UCSD-AML1 (cell line): ENCODE measurements around the gene CACNB2.

Experiments used
- DNase-seq: peaks from one replicate; lab custom pipeline; 2025; ENCODE audit not compliant: unreplicated experiment; lab: John Stamatoyannopoulos, UW

Gene CACNB2

DNA sequence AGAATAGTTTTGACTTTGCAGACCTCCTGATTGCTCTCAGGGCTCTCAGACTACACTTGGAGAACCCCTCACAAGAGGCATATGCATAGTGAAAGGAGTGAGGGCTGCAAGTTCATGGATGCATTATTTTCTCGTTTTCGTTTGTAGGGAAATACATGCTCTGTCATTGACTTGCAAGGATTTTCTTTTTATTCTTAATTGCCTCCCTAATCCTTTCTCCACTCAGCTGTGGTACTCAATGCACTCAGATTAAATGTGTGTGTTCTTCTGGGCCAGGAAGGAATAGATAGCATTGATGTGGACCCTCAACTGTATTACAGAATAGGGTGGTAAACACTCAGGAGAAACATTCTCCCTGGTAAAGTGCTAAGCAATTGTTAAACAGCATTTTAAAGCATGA is 188.7 kb downstream of the CACNB2 start:
- DNase-seq = no peak

DNA sequence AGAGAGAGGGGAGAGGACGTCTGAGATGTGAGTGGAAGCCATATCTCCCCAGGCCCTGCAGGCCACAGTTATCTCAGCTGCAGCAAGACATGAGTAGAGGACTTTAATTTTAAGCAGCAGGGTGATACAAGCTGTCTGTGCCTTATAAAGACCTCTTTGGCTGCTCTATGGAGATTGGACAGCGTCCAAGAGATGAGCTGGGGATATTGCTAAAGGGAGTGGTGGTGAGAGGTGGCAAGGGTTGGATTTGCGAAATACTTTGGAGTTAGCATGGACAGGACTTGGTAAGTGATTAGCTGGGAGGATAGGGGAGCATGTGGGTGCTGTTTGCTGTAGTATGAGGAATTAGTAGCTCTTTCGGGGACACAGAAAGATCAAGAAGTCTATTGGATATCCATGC is 191.8 kb downstream of the CACNB2 start:
- DNase-seq = no peak

DNA sequence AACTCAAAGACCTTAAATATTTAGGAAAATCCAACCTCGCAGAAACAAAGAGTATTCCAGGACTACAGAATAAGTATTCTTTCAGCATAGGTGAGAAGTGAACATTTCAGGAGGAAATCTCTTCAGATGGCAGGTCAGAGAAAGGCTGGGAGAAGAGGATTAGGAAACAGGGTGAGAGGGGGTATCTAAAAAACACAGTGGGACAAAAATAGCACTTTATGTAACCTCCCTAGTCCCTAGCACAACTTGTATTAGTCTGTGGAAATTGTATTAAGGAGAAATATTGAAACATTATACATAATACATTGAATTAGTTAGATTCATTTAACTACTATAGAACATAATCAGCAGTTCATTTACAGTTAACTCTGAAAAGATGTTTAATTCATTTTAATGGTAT is 192.3 kb downstream of the CACNB2 start:
- no peak for DNase-seq

DNA sequence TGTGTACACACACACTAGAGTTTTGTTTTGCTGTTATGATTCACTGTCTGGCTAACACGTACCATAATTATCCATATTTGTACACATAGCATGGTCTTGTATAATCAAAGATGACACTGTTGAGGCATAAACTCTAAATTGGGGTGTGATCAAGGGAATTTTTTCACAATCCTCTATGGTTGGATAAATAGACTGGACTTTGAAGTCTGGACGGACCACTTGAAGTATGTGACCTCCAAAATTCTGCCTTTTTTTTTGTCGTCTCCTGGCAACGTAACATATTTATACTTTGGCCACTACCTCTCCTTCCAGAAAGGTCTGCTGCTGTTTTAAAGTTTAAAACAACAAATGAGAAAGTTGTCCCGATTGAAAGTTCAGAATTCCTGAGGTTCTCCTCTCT is 193.4 kb downstream of the CACNB2 start:
- DNase-seq = no peak

DNA sequence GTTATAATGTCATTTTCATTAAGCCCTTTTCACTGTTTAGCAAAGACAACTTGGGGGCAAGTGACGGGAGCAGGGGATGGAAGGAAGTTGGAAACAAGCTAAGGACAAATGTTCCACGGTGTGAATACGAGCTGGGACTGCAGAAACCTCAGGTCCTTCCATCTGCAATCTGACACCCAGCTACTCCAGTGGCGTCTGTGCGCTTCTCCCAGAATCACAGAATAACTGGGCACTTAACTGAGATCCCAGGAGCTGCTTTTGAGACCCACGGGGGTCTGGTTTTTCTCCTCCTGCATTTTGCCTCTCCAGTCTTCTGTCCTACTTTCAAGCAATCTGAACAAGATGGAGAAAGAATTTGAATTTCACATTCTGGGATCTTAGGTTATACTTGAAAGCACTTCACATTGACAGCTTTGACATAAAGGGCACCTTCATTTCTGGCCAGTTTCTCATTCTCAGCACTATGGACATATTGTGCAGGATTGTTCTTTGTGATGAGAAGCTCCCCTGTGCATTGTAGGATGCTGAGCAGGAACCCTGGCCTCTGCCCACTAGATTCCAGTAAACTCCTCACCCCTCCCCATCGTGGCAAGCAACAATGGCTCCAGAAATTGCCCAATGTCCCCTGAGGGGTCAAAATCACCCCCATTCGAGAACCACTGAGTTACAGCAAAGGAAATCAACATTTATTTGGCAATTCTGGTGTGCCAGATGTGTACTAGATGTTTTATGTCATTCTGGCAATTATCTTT is 194.1 kb downstream of the CACNB2 start:
- DNase-seq = no peak

DNA sequence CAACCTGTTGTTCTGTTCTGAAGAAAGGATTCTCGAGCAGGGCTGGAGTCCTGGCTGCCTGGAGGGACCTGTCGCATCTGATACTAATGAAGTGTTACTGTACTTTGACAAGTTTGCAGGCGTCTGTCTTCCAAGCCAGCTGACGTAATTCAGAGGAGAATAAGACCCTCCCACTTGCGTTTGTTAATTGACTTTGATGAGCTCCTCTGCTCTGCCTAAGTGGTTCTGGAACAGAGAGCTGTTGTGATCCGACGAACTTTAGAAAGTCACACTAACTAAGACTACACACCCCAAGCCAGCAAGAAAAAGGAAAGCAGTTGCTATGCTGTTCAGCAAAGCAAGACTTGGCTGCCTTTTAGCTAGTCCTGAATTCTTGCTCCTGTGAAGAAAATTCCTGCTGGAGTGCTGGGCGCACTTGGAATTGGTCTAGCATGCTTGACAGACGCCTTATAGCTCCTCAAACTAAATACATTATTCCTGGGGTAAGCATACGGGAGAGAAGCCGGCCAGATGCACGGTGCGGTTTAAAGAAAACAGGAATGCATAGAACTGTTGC is 200.3 kb downstream of the CACNB2 start:
- DNase-seq = no peak

DNA sequence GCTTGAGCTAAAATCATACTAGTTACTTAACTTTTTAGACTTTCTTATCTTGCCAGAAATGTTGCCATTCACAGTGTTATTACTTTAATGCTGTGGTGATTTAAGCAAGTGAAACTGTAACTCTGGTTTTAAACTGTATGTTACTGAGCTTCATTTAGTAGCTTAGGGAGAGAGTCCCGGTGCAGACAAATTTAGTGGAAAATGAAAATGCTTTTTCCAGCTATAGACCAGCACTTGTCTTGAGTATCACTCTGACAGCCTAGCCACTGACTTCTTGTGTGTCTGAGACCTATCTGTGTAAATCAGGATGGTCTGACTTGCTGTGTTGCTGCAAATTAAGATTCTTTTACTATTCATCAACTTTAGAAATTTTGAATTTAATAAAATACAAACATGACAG is 200.8 kb downstream of the CACNB2 start:
- DNase-seq = no peak

DNA sequence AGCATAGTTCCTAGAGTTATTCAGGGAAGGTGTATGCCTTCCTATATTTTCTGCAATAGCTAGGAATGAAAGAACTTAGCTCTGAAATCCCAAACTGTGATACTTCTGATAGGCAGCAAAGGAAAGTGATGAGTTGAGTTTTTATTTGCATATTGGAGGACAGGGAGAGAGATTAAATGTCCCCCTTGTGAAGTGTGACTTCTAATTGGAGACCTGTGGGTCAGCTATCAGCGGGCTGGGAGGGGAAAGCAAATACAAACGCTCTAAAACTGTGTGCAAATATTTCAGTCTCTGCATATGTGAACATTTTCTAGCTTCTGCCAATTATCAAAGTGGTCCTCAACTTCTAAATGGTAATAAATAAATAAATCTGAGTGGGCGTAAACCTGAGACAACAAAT is 203.3 kb downstream of the CACNB2 start:
- no peak for DNase-seq

DNA sequence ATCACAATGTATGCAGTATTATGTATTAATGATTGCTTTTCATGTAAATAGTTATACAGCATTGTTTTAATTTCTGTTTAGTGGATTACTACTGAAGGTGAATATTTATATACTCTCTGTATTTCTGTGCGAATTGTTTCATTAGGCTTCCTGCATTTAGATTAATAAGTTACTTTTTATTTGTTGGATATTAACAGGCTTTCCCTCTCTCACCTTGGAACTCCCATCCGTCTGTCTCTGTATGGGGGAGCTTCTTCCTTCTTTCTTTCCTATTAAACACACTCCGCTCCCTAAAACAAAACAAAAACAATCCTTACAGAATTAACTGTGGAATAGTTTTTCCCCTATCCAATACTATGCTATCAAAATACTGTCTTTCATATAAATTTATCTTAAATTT is 205.1 kb downstream of the CACNB2 start:
- DNase-seq = no peak

DNA sequence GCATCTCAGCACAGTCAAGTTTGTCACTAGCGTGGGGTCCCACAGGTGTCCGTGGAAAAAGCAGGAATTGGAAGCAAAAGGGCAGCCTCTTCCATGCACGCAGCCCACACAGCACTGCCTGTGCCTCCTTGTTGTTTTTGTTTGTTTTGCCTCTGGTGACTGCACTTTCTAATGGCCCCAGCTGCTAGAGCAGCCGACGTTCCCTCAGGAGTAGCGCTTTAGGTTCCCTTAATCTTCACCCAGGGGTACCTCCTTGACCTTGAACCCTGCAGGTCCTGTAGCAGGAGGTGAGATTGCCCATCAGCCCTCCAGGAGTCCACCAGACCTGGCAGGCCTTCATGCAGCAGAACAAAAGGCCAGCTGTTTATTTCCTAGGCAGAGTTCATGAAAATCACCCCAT is 210.1 kb downstream of the CACNB2 start:
- DNase-seq = no peak

DNA sequence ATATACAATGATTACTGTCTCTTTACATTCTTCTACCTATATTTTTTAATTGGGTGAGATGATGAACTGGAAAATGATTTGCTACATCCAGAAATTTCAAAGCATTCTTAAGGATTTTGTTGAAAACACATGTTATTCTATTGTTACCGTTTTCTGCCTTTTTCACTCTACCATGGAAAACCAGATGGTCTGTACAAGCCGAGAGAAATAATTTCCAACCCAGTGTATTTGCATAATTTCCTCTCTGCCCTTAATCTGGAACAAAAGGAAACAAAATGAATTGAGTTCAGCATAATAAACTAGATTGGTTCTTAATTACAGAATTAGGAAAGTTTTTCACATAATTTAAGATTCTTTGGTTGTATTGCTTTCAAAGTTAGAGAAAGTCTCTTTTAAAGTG is 211.2 kb downstream of the CACNB2 start:
- DNase-seq = no peak

DNA sequence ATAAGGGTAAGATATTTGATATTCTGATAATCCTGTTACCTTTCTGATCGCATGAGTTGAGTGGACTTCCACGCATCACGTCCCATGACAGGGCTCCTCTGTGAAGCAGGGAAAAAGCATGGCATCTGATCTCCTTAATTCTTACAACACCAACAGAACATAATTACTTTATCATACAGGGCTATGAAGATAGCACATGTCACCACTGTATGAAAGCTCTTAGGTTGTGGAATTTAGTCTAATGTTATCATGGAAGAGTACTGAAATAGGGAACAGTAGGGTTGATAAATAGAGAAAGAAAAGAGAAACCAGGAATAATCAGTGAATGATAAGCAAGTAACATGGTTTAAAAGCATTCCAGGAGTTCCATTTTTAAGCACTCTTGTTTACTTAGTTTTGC is 212.0 kb downstream of the CACNB2 start:
- no peak for DNase-seq

DNA sequence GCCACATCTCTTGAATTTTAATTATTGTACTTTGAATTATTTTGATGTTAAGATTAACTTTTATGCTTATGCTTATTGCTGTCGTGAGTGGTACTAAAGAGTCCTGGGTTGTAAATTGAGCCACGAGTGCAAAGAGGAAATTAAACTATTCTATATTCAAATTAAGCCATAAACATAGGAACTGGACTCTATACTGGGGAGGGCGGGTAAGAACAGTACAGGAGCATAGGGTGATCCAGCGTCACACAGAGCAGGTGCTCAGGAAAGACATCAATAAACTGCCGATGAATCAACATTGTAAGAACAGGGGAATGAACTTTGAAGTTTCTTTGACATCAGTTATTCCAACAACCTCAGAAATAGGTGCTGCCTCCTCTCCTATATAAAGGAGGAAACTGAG is 219.6 kb downstream of the CACNB2 start:
- DNase-seq = no peak

DNA sequence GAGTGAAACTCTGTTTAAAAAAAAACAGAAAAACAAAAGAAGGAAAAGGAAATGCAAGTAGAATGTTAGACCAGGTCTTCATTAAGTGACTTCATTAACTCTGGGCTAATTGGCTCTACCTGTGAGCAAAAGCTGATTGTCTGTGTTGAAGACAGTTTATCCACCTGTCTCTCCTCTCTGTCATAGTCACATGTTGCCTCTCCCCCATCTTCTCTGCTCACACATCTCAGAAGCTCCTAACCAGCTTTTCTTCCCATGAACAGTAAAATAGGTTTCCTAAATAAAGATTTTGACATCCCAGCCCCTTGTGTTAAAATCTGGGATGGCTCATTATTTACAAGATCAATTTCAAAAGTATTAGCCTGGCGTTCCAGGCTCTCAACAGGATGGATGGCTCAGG is 222.7 kb downstream of the CACNB2 start:
- DNase-seq = no peak

DNA sequence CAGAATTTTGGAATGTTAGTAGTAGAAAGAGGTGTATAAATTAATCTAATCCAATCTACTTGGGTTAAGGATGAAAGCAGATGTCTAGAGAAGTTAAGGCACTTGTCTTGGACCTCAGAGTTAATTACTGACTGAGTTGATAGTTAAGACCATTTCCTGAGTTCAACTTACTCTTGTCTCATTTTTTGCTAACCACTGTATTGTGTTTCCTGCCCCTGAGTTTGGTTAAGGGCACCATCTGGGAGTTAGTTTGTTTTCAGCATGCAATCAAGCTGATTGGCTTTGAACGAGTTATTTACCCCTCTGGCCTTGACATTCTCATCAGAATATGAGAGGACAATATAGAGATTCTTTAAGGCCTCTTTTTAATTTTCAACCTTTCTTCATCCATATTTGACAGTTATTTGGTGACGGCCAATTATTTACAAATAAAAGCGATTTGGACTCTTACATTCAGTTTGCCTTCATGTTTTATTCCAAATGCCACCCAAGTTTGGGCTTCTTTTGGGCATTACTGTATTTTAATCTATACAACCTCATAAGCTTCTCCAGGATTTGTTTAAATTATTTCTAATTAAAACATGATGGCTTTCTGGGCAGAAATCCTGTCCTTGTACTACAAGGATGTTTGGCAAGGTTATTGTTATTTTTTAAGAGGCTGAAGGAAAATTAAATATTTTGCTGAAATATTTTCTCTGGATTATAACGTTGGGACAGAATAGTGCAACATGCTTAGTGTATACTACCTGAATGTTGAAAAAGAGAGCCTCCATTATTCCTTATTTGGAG is 225.0 kb downstream of the CACNB2 start:
- no peak for DNase-seq

DNA sequence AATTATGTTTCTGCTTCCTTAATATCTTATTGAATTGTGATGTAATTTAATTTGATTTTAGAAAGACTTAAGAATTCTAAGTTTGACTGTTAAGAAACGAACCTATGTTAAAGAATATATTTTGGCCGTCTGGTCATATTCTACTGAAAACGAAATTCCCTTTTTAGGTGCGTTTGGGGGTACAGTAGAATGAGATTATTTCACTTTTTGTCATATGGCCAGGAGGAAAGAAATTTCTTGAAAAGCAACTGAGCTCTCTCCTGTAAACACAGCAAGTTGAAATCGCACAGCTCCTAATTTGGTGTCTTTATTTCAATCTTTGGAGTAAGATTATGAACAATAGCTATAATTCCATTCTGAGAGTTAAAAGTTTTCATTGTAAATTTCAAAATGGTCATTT is 227.6 kb downstream of the CACNB2 start:
- DNase-seq = no peak

DNA sequence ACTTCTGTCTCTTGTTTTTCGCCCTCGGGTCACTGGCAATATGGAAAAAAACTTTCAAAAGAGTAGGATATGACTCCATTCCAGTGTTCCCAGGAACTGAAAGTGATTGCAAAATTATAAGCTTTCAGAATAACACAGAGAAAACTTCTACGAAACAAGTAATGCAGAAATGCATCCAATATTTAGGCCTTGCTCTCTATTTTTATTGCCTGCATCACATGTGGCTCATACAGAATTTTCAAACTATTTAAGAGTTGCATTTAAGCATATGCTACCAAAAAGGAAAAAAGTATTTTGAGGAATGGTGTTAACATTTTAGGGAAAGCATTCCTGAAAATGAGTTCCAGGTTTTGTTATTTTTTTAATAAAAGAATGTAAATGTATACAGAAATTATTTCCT is 228.0 kb downstream of the CACNB2 start:
- no peak for DNase-seq

DNA sequence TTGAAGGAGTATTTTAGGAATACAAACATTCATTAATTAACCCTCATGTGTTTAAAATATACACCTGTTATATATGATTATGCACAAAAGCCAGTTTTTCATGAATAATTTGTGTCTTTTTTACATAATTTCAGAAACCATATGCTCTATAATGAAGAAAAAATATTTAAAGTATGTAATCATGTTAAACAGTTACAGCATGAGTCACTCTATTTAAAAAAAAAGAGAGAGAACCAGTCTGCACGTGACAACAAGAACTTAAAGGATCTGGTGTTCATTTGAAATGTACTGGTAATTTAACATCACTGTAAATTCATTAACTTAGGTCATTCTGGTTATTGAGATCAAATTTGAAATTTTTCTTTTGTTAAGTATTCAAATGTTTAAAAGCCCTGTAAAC is 228.5 kb downstream of the CACNB2 start:
- DNase-seq = no peak

DNA sequence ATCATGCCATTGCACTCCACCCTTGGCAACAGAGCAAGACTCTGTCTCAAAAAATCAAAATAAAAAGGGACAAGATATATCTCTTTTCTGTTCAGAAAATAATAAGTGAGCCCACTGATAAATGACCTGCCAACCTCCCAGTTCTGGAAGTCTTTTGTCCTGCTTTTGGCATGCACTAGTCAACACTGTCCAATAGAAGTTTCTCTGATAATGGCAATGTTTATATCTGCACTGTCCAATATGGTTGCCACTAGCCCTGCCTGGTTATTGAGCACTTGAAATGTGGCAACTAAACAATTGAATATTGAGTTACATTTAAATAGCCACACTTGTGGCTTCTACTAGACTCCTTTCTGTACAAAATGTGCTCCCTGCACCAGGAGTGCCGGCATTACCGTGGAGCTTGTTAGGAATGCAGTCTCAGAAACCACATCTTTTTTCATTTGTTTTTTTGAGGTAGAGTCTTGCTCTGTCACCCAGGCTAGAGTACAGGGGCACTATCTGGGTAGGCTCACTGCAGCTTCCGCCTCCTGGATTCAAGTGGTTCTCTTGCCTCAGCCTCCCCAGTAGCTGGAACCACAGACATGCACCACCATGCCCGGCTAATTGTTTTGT is 229.7 kb downstream of the CACNB2 start:
- no peak for DNase-seq

DNA sequence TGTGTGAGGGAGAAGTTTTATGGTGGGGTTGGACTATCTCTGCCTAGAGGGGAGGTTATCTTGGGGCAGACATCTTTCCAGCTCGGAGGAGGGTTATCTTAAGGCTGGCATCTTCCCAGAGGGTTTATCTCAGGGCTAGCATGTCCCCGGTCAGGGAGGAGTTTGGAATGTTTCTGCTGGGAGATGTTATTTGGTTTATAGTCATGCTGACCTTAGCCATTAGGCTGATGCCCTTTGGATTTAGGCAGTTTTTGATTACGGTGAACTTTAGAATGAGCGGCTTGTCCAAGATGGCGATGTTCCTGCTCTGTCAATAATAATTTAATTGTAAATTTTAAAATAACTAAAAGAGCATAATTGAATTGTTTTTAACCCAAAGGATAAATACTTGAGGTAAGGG is 236.4 kb downstream of the CACNB2 start:
- no peak for DNase-seq

DNA sequence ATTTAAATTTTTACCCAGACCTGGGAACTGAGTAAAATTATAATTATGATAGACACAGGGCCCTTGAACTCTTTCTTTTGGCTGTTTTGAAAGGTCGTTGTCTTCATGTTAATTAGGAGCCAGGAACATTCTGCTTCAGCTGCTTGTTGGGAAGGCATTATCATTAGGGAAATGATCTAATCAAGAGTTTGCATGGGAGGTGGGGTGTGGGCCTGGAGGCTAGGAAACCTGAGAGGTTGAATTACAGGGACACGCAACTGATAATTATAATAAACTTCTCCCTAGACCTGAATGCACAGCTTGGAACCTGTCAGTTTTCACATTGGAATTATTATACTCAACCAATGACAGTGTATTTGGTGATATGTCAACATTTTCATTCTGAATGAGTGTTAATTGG is 237.7 kb downstream of the CACNB2 start:
- DNase-seq = no peak

DNA sequence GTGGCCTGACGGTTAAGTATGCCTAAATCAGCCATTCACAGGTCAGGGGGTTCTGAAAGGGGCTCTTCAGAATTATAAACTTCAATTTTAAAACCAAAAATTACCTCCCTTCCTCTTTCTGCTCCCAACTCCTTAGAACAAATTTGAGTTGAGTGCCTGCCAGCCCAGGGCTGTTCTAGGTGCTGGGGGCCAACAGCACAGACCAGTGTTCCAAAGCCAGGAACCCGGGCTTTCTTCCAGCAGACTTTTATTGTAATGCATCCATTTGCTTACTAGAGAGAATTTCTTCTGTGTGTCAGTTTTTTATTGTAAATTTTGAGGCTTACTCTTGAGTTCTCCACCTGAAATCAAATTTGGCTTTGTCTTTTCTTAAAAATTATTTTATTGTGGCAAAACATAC is 238.5 kb downstream of the CACNB2 start:
- DNase-seq = no peak
